Peyer's patch (tissue), 4 donors: ENCODE results near the gene CDKN2C.

ENCODE experiments used
- CTCF ChIP-seq, 6 experiments: fragments of 450-650 bp in 4 of 6; fragments of 200-600 bp in 2 of 6; sonication (generic) in 1 of 6; IDR thresholded peaks; one replicate each; pipeline ENCODE4 v1.5.1; 2017 to 2019; ENCODE audit warnings: antibody characterized with exemption in 6 of 6, mild to moderate bottlenecking in 3 of 6, moderate library complexity in 1 of 6
- POLR2A ChIP-seq, 2 donors: fragments of 450-650 bp; IDR thresholded peaks; one replicate each; pipeline ENCODE4 v1.5.1; 2017; ENCODE audit warnings: antibody characterized with exemption in 2 of 2, mild to moderate bottlenecking in 2 of 2, moderate library complexity in 2 of 2

GRCh38 chr1:50964863-50965262, 5.2 kb upstream of the CDKN2C start:
- no peak for TF ChIP-seq CTCF (IDR thresholded peaks at IDR 0.05)
- TF ChIP-seq POLR2A (IDR thresholded peaks at IDR 0.05): no peak
